DND-41 (cell line): ENCODE measurements around the gene TCF7.

Experiments used
- ATAC-seq: fragments of 200-7000 bp; cut with Tn5 transposase; 3 replicates; pipeline ENCODE4 v1.9.1; 2021; ENCODE audit warnings: low read depth; ENCODE audit not compliant: insufficient read depth
- DNase-seq: peaks from one replicate; pipeline ENCODE4 v3.0.0-alpha.2; 2020
- H2AFZ ChIP-seq: 2 replicates; pipeline ENCODE4 v1.6.0; 2012; ENCODE audit warnings: low read depth, low read length
- H3K27ac ChIP-seq: 2 replicates; pipeline ENCODE4 v1.5.1; 2012; ENCODE audit warnings: low read length, inconsistent platforms
- H3K27me3 ChIP-seq: fragments of 200-600 bp; sonication (generic); 2 replicates; pipeline ENCODE4 v1.6.0; 2012; ENCODE audit warnings: low read length, mild to moderate bottlenecking, inconsistent platforms; ENCODE audit not compliant: insufficient read depth, poor library complexity
- H3K36me3 ChIP-seq: 2 replicates; pipeline ENCODE4 v1.5.1; 2012; ENCODE audit warnings: low read length, inconsistent platforms; ENCODE audit not compliant: insufficient read depth
- H3K4me1 ChIP-seq: 2 replicates; pipeline ENCODE4 v1.5.1; 2012; ENCODE audit warnings: mild to moderate bottlenecking, low read length; ENCODE audit not compliant: insufficient read depth
- H3K4me2 ChIP-seq: 2 replicates; pipeline ENCODE4 v1.6.0; 2012; ENCODE audit warnings: mild to moderate bottlenecking, moderate library complexity, low read length, inconsistent platforms; ENCODE audit not compliant: insufficient read depth
- H3K4me3 ChIP-seq, 2 experiments: fragments of 200-600 bp in 1 of 2; shearing (Covaris generic) in 1 of 2; 2 replicates each; pipeline ENCODE4 v1.5.1; 2012 to 2016; ENCODE audit warnings: inconsistent platforms in 2 of 2, low read length in 2 of 2, mild to moderate bottlenecking in 2 of 2, low read depth in 1 of 2, moderate library complexity in 1 of 2
- H3K79me2 ChIP-seq: 2 replicates; pipeline ENCODE4 v1.6.0; 2012; ENCODE audit warnings: low read length, inconsistent platforms; ENCODE audit not compliant: insufficient read depth
- H3K9ac ChIP-seq: 2 replicates; pipeline ENCODE4 v1.6.0; 2012; ENCODE audit warnings: low read depth, mild to moderate bottlenecking, inconsistent platforms, low read length, moderate library complexity
- H3K9me3 ChIP-seq: 2 replicates; pipeline ENCODE4 v1.5.1; 2012; ENCODE audit warnings: low read length, moderate library complexity, mild to moderate bottlenecking, inconsistent platforms; ENCODE audit not compliant: insufficient read depth, severe bottlenecking
- H4K20me1 ChIP-seq: 2 replicates; pipeline ENCODE4 v1.6.0; 2012; ENCODE audit warnings: low read length; ENCODE audit not compliant: insufficient read depth
- CTCF ChIP-seq: IDR thresholded peaks from 2 replicates; pipeline ENCODE4 v1.5.1; 2012; ENCODE audit warnings: borderline replicate concordance, low read length, moderate library complexity, mild to moderate bottlenecking; ENCODE audit not compliant: poor library complexity, severe bottlenecking; ENCODE audit errors: extremely low read depth
- EZH2 ChIP-seq: IDR thresholded peaks from 3 replicates; pipeline ENCODE4 v1.6.1; 2012; ENCODE audit warnings: borderline replicate concordance, low read depth, mild to moderate bottlenecking, moderate library complexity, low read length, inconsistent platforms; ENCODE audit not compliant: severe bottlenecking

Gene TCF7

GRCh38 chr5:134141331-134142050 is 27.0 kb downstream of the TCF7 start:
- Histone ChIP-seq H2AFZ (no peak overlapping the region), H3K4me3 (no peak overlapping the region), H3K9me3 (no peaks in the 10 kb centered on the region), H3K36me3 (peaks cover 91% of the 10 kb centered on the region), H3K27me3 (no peaks in the 10 kb centered on the region), H3K27ac (no peak overlapping the region), H3K4me1 (peaks cover 9% of the 10 kb centered on the region; the same call in 1 of the 2 replicates), H4K20me1 (peaks cover 88% of the 10 kb centered on the region), H3K79me2 (peaks cover 49% of the 10 kb centered on the region), H3K4me2 (no peak overlapping the region), H3K9ac (no peak overlapping the region)
- ATAC-seq (no peak), DNase-seq (peak; percentile 16)
- TF ChIP-seq CTCF (peak; percentile 29), EZH2 (no peak)

- peaks cover 50% of the 10 kb centered on the region for H3K79me2 ChIP-seq
- TF ChIP-seq EZH2 (no peak), CTCF (no peak)
- no peak overlapping the region for H3K9ac ChIP-seq
- no peak overlapping the region for H3K4me3 ChIP-seq
- no peaks in the 10 kb centered on the region for H3K27me3 ChIP-seq
- H4K20me1 ChIP-seq: peaks cover 89% of the 10 kb centered on the region
- H2AFZ ChIP-seq: no peak overlapping the region
- no peak for ATAC-seq
- no peak overlapping the region for H3K4me2 ChIP-seq
- H3K27ac ChIP-seq: no peak overlapping the region
- peaks cover 92% of the 10 kb centered on the region for H3K36me3 ChIP-seq
- peak; percentile 4 for DNase-seq
- H3K4me1 ChIP-seq: peaks cover 9% of the 10 kb centered on the region; the same call in 1 of the 2 replicates
- H3K9me3 ChIP-seq: no peaks in the 10 kb centered on the region
Observed at GRCh38 chr5:134142052-134142451, 27.6 kb downstream of the TCF7 start.

- H3K36me3 ChIP-seq: peaks cover 92% of the 10 kb centered on the region
- no peak overlapping the region for H3K27ac ChIP-seq
- no peak overlapping the region for H2AFZ ChIP-seq
- ATAC-seq: no peak
- H3K4me1 ChIP-seq: peaks cover 4% of the 10 kb centered on the region; the same call in 1 of the 2 replicates
- no peak overlapping the region for H3K4me2 ChIP-seq
- no peak overlapping the region for H3K4me3 ChIP-seq
- TF ChIP-seq CTCF (no peak), EZH2 (no peak)
- H3K9ac ChIP-seq: no peak overlapping the region
- no peaks in the 10 kb centered on the region for H3K27me3 ChIP-seq
- H4K20me1 ChIP-seq: peaks cover 88% of the 10 kb centered on the region
- H3K79me2 ChIP-seq: peaks cover 52% of the 10 kb centered on the region
- no peaks in the 10 kb centered on the region for H3K9me3 ChIP-seq
- DNase-seq: peak; percentile 3
Observed at GRCh38 chr5:134142806-134143205, 28.3 kb downstream of the TCF7 start.
